Chondrocyte (in vitro differentiated cells): ENCODE data around the gene SCYGR6. TPM values are rescaled to one million over a fixed set of nuclear protein-coding genes. Genes with fewer than 3 reads are reported as not detected.
"Not testable (repeated sequence)": the region's sequence is repeated elsewhere in the genome, so short reads cannot be mapped to it uniquely, and the experiment has no call there.

ENCODE experiments used
- DNase-seq: peaks from one replicate; pipeline ENCODE4 v3.0.0; 2021; ENCODE audit warnings: mixed read lengths, low spot score
- H3K27ac Mint-ChIP-seq: one replicate; pipeline ENCODE4 v1.8.0; 2021; ENCODE audit warnings: mild to moderate bottlenecking, moderate library complexity, mixed read lengths; ENCODE audit not compliant: unreplicated experiment
- H3K27me3 Mint-ChIP-seq: 2 replicates; pipeline ENCODE4 v1.8.0; 2021; ENCODE audit warnings: low read depth, mixed read lengths
- H3K36me3 Mint-ChIP-seq: 2 replicates; pipeline ENCODE4 v1.8.0; 2021; ENCODE audit warnings: low read depth, mixed read lengths
- H3K4me1 Mint-ChIP-seq: 2 replicates; pipeline ENCODE4 v1.8.0; 2021; ENCODE audit warnings: low read depth, mild to moderate bottlenecking, mixed read lengths
- H3K4me3 Mint-ChIP-seq: one replicate; pipeline ENCODE4 v1.8.0; 2021; ENCODE audit warnings: mild to moderate bottlenecking, moderate library complexity, mixed read lengths; ENCODE audit not compliant: unreplicated experiment
- H3K9me3 Mint-ChIP-seq: 2 replicates; pipeline ENCODE4 v1.8.0; 2021; ENCODE audit warnings: low read depth, mixed read lengths
- total RNA-seq: library from RNA; stranded (reverse); gene quantifications from 3 replicates; pipeline ENCODE4 v1.2.1, GENCODE V29; 2021
- TF ChIP-seq, protein P1 (sequence below): fragments of 200-600 bp; sonication (generic); IDR thresholded peaks from 2 replicates; pipeline ENCODE4 v1.5.0; 2021; ENCODE audit warnings: antibody characterized with exemption, mild to moderate bottlenecking, moderate library complexity

The SCYGR6 gene
- total RNA-seq, 1 donor from 2014 or later = not detected

DNA sequence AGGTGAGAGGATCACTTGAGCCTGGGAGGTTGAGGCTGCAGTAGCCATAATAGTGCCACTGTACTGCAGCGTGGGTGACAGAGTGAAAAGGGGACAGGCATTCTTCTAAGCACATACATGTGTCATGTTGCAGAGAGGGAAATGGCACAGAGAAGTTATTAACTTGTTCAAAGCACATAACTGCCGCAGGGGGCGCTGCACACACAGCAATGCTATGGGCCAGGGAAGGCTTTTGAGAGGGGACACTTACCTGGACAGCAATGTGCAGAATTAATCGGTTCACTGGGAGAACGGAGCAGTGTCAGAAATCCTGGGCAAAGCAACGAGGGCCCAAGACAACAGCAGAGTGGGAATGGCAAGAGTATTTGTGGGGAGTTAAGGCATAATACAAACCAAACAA lies 23.5 kb upstream of the SCYGR6 start:
- H3K36me3 Mint-ChIP-seq = no peaks in the 10 kb centered on the region

DNA sequence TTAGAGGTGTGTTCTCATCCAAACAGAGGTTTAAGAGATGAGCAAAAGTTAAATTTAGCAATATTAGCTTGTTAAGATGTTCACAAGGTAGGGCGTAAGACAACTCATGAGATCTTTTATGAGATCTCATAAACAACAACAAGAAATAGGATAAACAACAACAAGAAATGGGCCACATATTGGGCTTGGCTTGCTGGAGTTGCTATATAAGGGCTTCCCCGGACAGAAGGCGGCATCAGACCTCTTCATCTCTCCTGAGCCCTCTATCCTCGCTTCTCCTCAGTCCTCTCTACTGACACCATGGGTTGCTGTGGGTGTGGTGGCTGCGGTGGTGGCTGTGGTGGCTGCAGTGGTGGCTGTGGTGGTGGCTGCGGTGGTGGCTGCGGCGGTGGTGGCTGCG lies 21.0 kb upstream of the SCYGR6 start, which contains the start of gene SCYGR8:
Gene SCYGR8, plus strand, starts transcription at position 301 of the 400 bp plus-strand sequence. Its CDS starts 0 bp downstream, at position 301.
- H3K4me1 Mint-ChIP-seq = no peaks in the 10 kb centered on the region
- H3K36me3 Mint-ChIP-seq = no peaks in the 10 kb centered on the region
- DNase-seq = no peak
- no peak within 1 kb of the TSS for H3K4me3 Mint-ChIP-seq
- no peaks in the 10 kb centered on the region for H3K9me3 Mint-ChIP-seq
- H3K27ac Mint-ChIP-seq = no peak within 1 kb of the TSS
- TF ChIP-seq, protein P1, sequence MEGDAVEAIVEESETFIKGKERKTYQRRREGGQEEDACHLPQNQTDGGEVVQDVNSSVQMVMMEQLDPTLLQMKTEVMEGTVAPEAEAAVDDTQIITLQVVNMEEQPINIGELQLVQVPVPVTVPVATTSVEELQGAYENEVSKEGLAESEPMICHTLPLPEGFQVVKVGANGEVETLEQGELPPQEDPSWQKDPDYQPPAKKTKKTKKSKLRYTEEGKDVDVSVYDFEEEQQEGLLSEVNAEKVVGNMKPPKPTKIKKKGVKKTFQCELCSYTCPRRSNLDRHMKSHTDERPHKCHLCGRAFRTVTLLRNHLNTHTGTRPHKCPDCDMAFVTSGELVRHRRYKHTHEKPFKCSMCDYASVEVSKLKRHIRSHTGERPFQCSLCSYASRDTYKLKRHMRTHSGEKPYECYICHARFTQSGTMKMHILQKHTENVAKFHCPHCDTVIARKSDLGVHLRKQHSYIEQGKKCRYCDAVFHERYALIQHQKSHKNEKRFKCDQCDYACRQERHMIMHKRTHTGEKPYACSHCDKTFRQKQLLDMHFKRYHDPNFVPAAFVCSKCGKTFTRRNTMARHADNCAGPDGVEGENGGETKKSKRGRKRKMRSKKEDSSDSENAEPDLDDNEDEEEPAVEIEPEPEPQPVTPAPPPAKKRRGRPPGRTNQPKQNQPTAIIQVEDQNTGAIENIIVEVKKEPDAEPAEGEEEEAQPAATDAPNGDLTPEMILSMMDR = no peak
- H3K27me3 Mint-ChIP-seq = peaks cover 9% of the 10 kb centered on the region

More for the DNA sequence above, 23.5 kb upstream of the SCYGR6 start:
- TF ChIP-seq, protein P1 = peak; percentile 64
- DNase-seq = no peak
- H3K4me3 Mint-ChIP-seq = no peak overlapping the region
- H3K9me3 Mint-ChIP-seq = no peaks in the 10 kb centered on the region
- peaks cover 5% of the 10 kb centered on the region for H3K27me3 Mint-ChIP-seq
- no peaks in the 10 kb centered on the region for H3K4me1 Mint-ChIP-seq
- no peak overlapping the region for H3K27ac Mint-ChIP-seq

DNA sequence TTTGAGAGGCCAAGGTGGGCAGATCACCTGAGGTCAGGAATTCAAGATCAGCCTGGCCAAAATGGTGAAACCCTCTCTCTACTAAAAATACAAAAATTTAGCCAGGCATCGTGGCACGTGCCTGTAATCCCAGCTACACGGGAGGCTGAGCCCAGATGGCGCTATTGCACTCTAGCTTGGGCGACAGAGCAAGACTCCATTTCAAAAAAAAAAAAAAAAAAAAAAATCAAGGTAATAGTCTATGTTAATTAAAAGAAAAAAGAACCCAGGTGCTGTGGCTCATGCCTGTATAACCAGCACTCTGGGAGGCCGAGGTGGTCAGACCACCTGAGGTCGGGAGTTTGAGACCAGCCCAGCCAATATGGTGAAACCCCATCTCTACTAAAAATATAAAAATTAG lies 16.1 kb upstream of the SCYGR6 start:
- H3K27me3 Mint-ChIP-seq = peaks cover 13% of the 10 kb centered on the region
- TF ChIP-seq, protein P1 = peak; percentile 26

DNA sequence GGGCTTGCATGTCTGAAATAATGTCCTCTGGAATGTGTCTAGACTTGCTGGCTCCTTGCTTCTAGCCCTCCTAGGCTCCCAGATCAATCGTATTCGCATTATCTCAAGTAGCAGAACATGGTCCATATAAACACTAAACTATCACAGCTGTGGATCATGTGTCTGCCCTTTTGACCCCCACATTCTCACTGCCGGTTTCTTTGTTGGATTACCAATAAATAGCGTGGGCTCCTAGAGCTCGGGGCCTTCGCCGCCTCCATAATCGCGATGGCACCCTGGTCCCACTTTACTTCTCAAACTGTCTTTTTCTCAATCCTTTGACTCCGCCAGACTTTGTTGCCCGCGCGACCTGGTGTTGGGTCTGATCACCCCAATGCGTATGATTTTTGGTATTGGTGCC lies 14.8 kb upstream of the SCYGR6 start:
- no peak overlapping the region for H3K4me3 Mint-ChIP-seq

More for the DNA sequence above, 16.1 kb upstream of the SCYGR6 start:
- DNase-seq, H3K9me3 Mint-ChIP-seq, H3K27ac Mint-ChIP-seq, H3K4me3 Mint-ChIP-seq, H3K4me1 Mint-ChIP-seq, H3K36me3 Mint-ChIP-seq: not testable (repeated sequence)

DNA sequence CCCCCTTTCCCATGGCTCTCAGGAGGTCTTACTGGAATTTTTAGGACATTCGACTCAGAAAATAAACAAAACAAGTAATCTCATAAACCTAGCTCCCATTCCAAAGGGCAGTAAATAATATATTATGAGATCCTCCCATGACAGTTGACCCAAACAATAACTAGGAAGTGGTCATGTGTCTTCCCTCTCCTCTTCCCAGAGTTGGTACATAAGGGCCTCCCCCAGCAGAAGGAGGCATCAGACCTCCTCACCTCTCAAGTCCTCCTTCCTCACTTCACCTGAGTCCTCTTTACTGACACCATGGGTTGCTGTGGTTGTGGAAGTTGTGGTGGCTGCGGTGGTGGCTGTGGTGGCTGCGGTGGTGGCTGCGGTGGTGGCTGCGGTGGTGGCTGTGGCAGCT lies 3.5 kb upstream of the SCYGR6 start, which contains the start of gene SCYGR7:
Gene SCYGR7, plus strand, starts transcription at position 301 of the 400 bp plus-strand sequence. Its CDS starts 0 bp downstream, at position 301.
- Mint-ChIP-seq H3K27me3 (peaks cover 19% of the 10 kb centered on the region), H3K4me3 (no peak within 1 kb of the TSS), H3K9me3 (peaks cover 3% of the 10 kb centered on the region), H3K27ac (no peak within 1 kb of the TSS), H3K4me1 (no peaks in the 10 kb centered on the region), H3K36me3 (no peaks in the 10 kb centered on the region)
- TF ChIP-seq, protein P1 = no peak
- no peak for DNase-seq

More for the DNA sequence above, 14.8 kb upstream of the SCYGR6 start:
- Mint-ChIP-seq H3K36me3 (no peaks in the 10 kb centered on the region), H3K4me1 (no peaks in the 10 kb centered on the region), H3K27me3 (peaks cover 17% of the 10 kb centered on the region), H3K9me3 (no peaks in the 10 kb centered on the region), H3K27ac (no peak overlapping the region)
- no peak for DNase-seq
- TF ChIP-seq, protein P1 = no peak

DNA sequence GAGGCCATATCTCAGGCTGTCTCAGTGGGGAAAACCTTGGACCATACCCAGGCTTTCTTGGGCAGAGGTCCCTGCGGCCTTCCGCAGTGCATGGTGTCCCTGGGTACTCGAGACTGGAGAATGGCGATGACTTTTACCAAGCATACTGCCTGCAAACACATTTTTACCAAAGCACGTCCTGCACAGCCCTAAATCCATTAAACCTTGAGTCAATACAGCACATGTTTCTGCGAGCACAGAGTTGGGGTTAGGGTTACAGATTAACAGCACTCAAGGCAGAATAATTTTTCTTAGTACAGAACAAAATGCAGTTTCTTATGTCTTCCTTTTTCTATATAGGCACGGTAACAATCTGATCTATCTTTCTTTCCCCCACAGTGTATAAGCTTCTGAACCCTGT lies 1.7 kb downstream of the SCYGR6 start:
- not testable (repeated sequence) for H3K4me1 Mint-ChIP-seq, H3K27ac Mint-ChIP-seq, H3K4me3 Mint-ChIP-seq, H3K9me3 Mint-ChIP-seq, H3K36me3 Mint-ChIP-seq, DNase-seq
- peaks cover 19% of the 10 kb centered on the region for H3K27me3 Mint-ChIP-seq
